Vagina (tissue), 2 donors: ENCODE measurements around the gene C17orf107.

Experiments
- CTCF ChIP-seq, 3 experiments: fragments of 450-650 bp in 2 of 3; fragments of 200-600 bp in 1 of 3; sonication (generic) in 1 of 3; IDR thresholded peaks; one replicate each; pipeline ENCODE4 v1.5.1; 2017 to 2019; ENCODE audit warnings: antibody characterized with exemption in 3 of 3, mild to moderate bottlenecking in 2 of 3, moderate library complexity in 2 of 3
- POLR2AphosphoS5 ChIP-seq, 2 donors: sonication (generic); formaldehyde crosslinking; IDR thresholded peaks; one replicate each; pipeline ENCODE4 v1.9.0; 2017; ENCODE audit warnings: antibody characterized with exemption in 2 of 2, mild to moderate bottlenecking in 2 of 2, low read depth in 1 of 2; ENCODE audit not compliant: insufficient read depth in 1 of 2

GRCh38 chr17:4948931-4949320 is 49.6 kb downstream of the C17orf107 start:
- TF ChIP-seq CTCF (IDR thresholded peaks at IDR 0.05) = no peak
- TF ChIP-seq POLR2AphosphoS5 (IDR thresholded peaks at IDR 0.05; ENCODE audit: insufficient read depth in 1 of 2, low read depth in 1 of 2) = no peak
